Activated naive CD4-positive, alpha-beta T cell treated with anti-CD3 and anti-CD28 coated beads, Interleukin-2, amount 50 U/mL, for 16 hours (primary cell): ENCODE results near the gene EDDM3A.
"Not testable (repeated sequence)": the region's sequence is repeated elsewhere in the genome, so short reads cannot be mapped to it uniquely, and the experiment has no call there.

Source experiments
- DNase-seq: peaks from one replicate; pipeline ENCODE4 v3.0.0-alpha.2; 2020

Gene EDDM3A

GRCh38 chr14:20733684-20734429, 11.8 kb upstream of the EDDM3A start:
- no peak for DNase-seq

DNA sequence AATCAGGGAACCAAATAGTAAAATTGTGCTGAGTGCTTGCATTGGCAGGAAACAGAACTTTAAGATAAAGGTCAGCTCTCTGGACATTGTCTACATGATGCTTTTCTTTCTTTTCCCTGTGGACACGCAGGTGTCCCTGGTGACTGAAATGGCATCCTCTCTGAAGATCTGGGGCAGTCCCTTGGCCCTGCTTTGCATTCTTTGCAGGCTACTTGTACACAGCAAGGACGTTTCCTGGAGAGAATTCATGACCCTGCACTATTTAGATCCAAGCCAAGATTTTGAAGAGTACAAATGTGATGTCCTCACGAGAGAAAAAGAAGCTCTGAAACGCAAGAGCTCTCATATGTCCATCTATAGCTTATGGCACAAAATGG, 11.3 kb upstream of the EDDM3A start:
- DNase-seq = no peak

GRCh38 chr14:20738292-20738691, 7.4 kb upstream of the EDDM3A start:
- DNase-seq = not testable (repeated sequence)

- DNase-seq = no peak
These were observed 3.6 kb upstream of the EDDM3A start for GRCh38 chr14:20742132-20742531.

- DNase-seq = no peak
These were observed 2.1 kb upstream of the EDDM3A start for GRCh38 chr14:20743556-20743955.

DNA sequence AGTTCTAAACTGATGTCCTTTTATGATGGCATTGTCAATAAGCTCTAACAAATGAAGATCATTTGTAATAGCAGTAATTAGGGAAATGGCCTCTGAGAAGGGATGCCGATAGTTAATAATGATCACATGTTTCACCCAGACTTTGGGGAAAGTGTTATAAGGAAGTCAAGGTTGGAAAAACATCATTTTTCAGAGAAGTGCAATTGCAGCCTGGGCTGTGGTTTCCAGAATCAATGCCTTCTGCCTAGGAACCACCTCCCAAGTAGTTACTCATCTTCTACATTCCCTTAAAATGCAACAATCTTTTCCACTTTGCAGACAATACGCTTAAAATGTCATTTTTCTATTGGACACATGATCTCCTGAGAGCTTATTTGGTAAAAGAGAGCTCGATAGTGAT, 879 bp downstream of the EDDM3A start:
- DNase-seq = no peak

DNA sequence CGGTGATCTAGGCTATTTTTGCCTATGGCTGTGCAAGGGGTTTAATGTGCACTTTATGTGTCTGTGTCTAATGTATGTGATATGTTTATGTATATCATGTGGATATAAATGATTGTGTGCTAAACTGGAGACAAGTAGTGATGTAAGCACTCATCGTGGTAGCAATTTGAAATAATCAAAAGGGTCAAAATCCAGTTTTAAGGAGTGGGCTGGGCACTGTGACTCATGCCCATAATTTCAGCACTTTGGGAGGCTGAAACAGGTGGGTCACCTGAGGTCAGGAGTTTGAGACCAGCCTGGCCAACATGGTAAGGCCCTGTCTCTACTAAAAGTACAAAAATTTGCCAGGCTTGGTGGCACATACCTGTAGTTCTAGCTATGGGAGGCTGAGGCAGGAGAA, 2.8 kb downstream of the EDDM3A start:
- DNase-seq = no peak

DNA sequence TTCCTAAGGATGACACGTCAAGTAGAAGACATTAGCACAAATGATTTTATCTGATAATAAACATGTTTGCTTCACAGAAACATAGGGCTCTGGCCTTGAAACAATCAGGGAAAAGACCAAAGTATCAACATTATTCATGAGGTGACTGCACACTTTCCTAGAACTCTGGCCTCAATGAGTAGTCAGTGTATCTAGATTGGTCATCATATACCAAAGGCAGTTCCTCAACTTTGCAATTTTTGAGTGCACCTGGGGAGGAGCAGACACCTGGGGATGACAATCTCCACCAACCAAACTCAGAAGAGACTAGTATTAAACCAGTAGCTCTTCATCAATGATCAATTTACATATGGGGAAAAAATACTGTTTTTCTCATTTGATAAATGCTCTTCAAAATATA, 4.5 kb downstream of the EDDM3A start:
- no peak for DNase-seq

DNA sequence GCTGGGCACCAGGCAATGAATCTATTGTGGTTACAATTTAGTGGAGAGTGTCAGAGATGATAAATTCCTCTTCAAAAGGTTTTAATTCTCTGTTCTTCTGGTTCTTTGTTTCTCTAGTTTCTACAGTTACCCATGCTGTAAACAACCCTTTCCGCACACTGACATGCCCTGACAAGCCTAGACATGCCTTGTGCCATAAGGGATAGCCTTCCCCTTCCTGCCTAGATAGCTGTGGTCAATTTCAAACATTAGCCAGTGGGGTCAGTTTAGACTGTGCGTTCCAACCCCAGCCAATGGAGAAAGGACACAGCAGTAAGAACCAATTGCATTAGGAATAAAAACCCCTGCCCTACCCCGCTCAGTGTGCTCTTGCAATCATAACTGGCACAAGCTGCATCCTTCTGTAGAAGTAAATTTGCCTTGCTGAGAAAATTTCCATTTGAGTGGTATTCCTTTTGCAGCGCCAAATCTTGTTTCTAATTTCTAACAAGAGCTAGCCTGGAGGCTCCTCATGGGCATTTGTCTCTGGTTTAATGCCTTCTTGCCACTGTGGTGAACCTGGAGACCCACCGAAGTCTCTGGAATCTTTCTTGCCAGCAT, 6.4 kb downstream of the EDDM3A start:
- DNase-seq = no peak

- DNase-seq = no peak
These were observed 8.6 kb downstream of the EDDM3A start for GRCh38 chr14:20754308-20754707.

DNA sequence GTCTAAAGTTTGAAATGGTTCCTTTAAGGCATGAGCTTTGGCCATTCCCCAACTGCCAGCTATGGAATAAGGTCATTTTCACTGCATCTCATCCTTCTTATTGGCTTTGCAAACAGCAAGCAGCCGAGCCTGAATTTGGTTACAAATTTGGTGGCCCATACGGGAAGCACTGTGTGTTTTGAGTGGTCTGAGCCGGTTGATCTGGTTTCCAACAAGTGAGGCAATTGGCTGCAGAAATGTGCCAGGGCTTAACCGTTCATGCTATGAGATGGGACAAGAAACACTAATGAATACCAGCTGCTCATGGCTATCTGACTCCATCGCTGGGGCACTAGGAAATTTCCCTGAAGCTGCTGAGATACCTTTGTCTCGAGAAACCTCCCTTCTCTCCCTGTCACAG, 9.3 kb downstream of the EDDM3A start:
- DNase-seq = no peak

- DNase-seq = no peak
These were observed 12.3 kb downstream of the EDDM3A start for GRCh38 chr14:20757965-20758364.

DNA sequence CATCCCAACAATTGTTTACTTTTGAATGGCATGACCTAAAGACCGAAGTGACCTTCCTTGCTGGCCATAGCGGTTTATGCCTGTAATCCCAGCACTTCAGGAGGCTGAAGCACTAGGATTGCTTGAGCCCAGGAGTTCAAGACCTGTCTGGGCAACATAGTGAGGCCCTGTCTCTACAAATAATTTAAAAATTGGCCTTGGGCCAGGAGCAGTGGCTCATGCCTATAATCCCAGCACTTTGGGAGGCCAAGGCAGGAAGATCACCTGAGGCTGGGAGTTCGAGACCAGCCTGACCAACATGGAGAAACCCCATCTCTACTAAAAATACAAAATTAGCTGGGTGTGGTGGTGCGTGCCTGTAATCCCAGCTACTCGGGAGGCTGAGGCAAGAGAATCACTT, 13.8 kb downstream of the EDDM3A start:
- not testable (repeated sequence) for DNase-seq

DNA sequence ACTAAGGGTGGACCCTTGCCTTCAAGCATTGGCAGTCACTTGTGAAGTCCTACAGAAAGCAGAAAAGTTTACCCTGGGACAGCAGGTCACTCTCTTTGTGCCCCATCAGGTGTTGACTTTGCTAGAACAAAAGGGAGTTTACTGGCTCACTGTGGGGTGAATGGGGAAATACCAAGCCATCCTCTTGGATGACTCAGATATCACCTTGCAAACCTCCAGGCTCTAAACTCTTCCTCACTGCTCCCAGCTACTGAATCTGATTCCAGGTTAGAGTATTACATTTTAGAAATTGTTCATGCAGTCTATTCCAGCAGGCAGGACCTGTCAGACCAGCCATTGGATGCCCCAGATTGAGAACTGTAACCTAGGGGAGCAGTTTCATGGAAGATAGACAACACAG, 15.3 kb downstream of the EDDM3A start:
- DNase-seq = no peak

DNA sequence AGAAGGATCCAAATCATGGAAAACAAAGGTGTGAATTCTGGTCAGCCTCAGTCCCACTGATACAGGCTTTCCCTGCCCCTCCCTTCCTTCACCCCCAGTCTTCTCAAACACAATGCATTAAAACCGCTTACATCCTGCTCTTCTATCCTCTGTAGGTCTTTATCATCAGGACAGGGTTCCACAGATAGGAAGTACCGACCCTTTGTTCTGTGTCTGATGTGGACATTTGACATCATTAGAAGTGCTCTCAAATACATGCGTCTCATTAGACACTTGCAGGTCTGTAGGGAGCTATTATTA, 22.9 kb downstream of the EDDM3A start:
- DNase-seq = no peak

- DNase-seq = no peak
These were observed 23.7 kb downstream of the EDDM3A start for GRCh38 chr14:20769421-20769820.

GRCh38 chr14:20772650-20773049, 27.0 kb downstream of the EDDM3A start:
- no peak for DNase-seq

DNA sequence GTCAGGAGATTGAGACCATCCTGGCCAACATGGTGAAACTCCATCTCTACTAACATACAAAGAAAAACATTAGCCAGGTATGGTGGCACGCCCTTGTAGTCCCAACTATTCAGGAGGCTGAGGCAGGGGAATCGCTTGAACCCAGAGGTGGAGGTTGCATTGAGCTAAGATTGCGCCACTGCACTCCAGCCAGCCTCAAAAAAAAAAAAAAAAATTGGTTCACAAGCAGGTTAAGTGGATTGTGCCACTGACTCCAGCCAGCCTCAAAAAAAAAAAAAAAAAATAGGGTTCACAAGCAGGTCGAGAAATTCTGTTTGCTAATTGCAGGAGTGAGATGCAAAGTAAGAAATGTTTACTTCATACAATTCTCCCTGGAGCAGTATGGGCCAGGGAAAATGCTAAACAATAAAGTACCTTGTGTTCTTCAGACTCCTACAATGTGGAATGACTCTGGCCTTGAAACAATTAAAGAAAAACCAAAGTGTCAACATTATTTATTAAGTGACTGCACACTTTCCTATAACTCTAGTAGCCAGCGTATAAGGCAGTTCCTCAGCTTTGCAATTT, 28.7 kb downstream of the EDDM3A start:
- no peak for DNase-seq

- no peak for DNase-seq
These were observed 29.4 kb downstream of the EDDM3A start for GRCh38 chr14:20775043-20775442.

DNA sequence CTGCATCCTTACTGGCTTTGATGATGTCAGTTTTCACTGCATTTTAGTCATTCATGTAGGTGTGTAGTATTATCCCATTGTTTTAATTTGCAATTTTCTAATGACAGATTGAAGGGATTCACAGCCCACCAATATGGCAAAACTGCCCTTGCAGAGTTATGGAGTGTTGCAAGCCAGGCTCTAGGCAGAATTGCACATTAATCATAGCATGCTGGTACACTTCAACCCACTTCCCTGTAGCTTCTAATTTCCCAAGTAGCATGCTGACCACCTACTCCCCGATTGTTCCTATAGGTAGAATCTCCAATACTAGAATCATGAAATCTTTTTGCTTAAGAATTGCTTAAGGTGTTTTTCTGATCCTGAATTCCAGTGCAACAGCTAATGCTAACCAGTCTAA, 30.2 kb downstream of the EDDM3A start:
- DNase-seq = no peak

GRCh38 chr14:20781803-20782202, 36.1 kb downstream of the EDDM3A start:
- no peak for DNase-seq

DNA sequence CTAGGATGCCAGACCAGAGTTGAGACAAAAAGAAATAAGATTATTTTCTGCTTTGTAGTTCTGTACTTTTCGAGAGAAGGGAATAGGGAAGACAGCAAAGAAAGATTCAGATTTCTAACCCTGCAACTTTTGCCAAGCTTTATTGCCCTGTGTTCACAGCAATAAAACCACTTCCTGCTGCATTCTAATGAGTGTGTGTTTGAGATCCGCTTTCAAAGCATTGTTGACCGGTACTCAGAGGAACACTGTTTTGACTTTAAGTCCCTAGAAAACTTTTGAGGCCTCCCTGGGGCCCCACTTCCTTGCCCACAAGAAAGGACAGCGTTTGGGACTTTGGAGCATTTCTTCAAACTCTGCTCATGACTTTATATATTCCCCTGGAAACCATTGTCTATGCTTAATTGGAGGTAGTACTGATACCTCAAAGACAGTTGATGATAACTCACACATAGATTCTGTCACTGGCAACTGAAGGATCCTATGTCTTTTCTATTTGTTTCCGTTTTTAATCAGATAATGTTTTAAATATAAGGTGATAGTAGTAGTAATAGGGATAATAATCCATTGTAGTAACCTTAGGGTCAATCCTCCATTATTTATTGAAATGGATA, 36.7 kb downstream of the EDDM3A start:
- DNase-seq = no peak

DNA sequence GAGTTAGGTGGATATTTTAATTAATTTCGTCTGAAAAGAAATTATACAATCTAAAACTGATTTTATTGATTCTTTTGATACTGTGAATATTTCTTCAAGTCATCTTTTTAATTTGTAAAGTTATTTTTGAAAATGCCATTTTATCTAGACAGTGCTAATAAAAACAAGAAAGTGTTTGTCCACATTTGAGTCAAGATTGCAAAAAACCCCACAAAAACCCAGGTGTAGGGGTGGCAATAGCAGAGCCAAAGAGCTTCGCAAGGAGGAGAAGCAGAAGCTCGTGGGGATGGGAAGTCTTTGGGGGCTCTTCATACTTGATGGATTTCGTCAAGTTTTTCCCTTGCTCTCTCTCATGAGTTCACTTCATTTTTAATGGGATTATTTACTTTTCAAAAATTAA, 41.3 kb downstream of the EDDM3A start:
- no peak for DNase-seq

- DNase-seq = no peak
These were observed 43.6 kb downstream of the EDDM3A start for GRCh38 chr14:20789230-20789813.
